Measurements from ENCODE around the gene ICA1. TPM values are rescaled to one million over a fixed set of nuclear protein-coding genes. Genes with fewer than 3 reads are reported as not detected.

Gene ICA1
- total and polyA plus RNA-seq, 4 donors: 15.5 to 41.2 (median 30.5) TPM

- Histone ChIP-seq H3K36me3 (ENCODE audit: control insufficient read depth, insufficient read depth, low read length) (peaks cover 3% of the 10 kb centered on the region), H3K27ac (ENCODE audit: low read depth, low read length) (no peak overlapping the region), H3K9me3 (ENCODE audit: control insufficient read depth, insufficient read depth, low read length) (no peaks in the 10 kb centered on the region), H3K4me3 (ENCODE audit: low read depth, low read length) (no peak overlapping the region), H3K27me3 (ENCODE audit: control insufficient read depth, insufficient read depth, low read length) (no peaks in the 10 kb centered on the region), H3K4me1 (ENCODE audit: control insufficient read depth, insufficient read depth, low read length) (no peaks in the 10 kb centered on the region)
- no peak for DNase-seq (ENCODE audit: low read depth in 4 of 6, low spot score in 6 of 6)
- WGBS (ENCODE audit: insufficient coverage): no CpG with 5 or more reads among the region's 1 CpG
Measured at GRCh38 chr7:8129318-8129659, 132.7 kb downstream of the ICA1 start.

- Histone ChIP-seq H3K9me3 (ENCODE audit: control insufficient read depth, insufficient read depth, low read length) (no peaks in the 10 kb centered on the region), H3K36me3 (ENCODE audit: control insufficient read depth, insufficient read depth, low read length) (peaks cover 3% of the 10 kb centered on the region), H3K27ac (ENCODE audit: low read depth, low read length) (no peak overlapping the region), H3K27me3 (ENCODE audit: control insufficient read depth, insufficient read depth, low read length) (no peaks in the 10 kb centered on the region), H3K4me1 (ENCODE audit: control insufficient read depth, insufficient read depth, low read length) (no peaks in the 10 kb centered on the region), H3K4me3 (ENCODE audit: low read depth, low read length) (no peak overlapping the region)
- WGBS (ENCODE audit: insufficient coverage): 90% methylated on average over 11 of the region's 12 CpGs
- no peak for DNase-seq (ENCODE audit: low read depth in 4 of 6, low spot score in 6 of 6)
Measured at GRCh38 chr7:8128449-8129317, 133.3 kb downstream of the ICA1 start.

- Histone ChIP-seq H3K9me3 (ENCODE audit: control insufficient read depth, insufficient read depth, low read length) (no peaks in the 10 kb centered on the region), H3K27me3 (ENCODE audit: control insufficient read depth, insufficient read depth, low read length) (no peaks in the 10 kb centered on the region), H3K27ac (ENCODE audit: low read depth, low read length) (no peak overlapping the region), H3K4me1 (ENCODE audit: control insufficient read depth, insufficient read depth, low read length) (no peaks in the 10 kb centered on the region), H3K36me3 (ENCODE audit: control insufficient read depth, insufficient read depth, low read length) (peaks cover 3% of the 10 kb centered on the region), H3K4me3 (ENCODE audit: low read depth, low read length) (no peak overlapping the region)
- 100% methylated on average over 1 of the region's 2 CpGs for WGBS (ENCODE audit: insufficient coverage)
- DNase-seq (ENCODE audit: low read depth in 4 of 6, low spot score in 6 of 6): no peak
Measured at GRCh38 chr7:8126601-8127167, 135.3 kb downstream of the ICA1 start.

- Histone ChIP-seq H3K4me1 (ENCODE audit: control insufficient read depth, insufficient read depth, low read length) (no peaks in the 10 kb centered on the region), H3K27ac (ENCODE audit: low read depth, low read length) (no peak overlapping the region), H3K36me3 (ENCODE audit: control insufficient read depth, insufficient read depth, low read length) (peaks cover 3% of the 10 kb centered on the region), H3K27me3 (ENCODE audit: control insufficient read depth, insufficient read depth, low read length) (no peaks in the 10 kb centered on the region), H3K4me3 (ENCODE audit: low read depth, low read length) (no peak overlapping the region), H3K9me3 (ENCODE audit: control insufficient read depth, insufficient read depth, low read length) (no peaks in the 10 kb centered on the region)
- 95% methylated on average over 5 of the region's 8 CpGs for WGBS (ENCODE audit: insufficient coverage)
- DNase-seq (ENCODE audit: low read depth in 4 of 6, low spot score in 6 of 6): no peak
Measured at GRCh38 chr7:8125680-8126444, 136.1 kb downstream of the ICA1 start.

- Histone ChIP-seq H3K36me3 (ENCODE audit: control insufficient read depth, insufficient read depth, low read length) (peaks cover 2% of the 10 kb centered on the region), H3K9me3 (ENCODE audit: control insufficient read depth, insufficient read depth, low read length) (no peaks in the 10 kb centered on the region), H3K4me3 (ENCODE audit: low read depth, low read length) (no peak overlapping the region), H3K4me1 (ENCODE audit: control insufficient read depth, insufficient read depth, low read length) (no peaks in the 10 kb centered on the region), H3K27ac (ENCODE audit: low read depth, low read length) (no peak overlapping the region), H3K27me3 (ENCODE audit: control insufficient read depth, insufficient read depth, low read length) (no peaks in the 10 kb centered on the region)
- WGBS (ENCODE audit: insufficient coverage): 50% methylated on average over 3 of the region's 3 CpGs
- peak in 2 of 6 donors; percentile 21 to 57 for DNase-seq (ENCODE audit: low read depth in 4 of 6, low spot score in 6 of 6)
Measured at GRCh38 chr7:8121243-8121642, 140.7 kb downstream of the ICA1 start.

- H3K36me3 ChIP-seq (ENCODE audit: control insufficient read depth, insufficient read depth, low read length): peaks cover 2% of the 10 kb centered on the region
- H3K4me1 ChIP-seq (ENCODE audit: control insufficient read depth, insufficient read depth, low read length): no peaks in the 10 kb centered on the region
- H3K9me3 ChIP-seq (ENCODE audit: control insufficient read depth, insufficient read depth, low read length): no peaks in the 10 kb centered on the region
- DNase-seq (ENCODE audit: low read depth in 4 of 6, low spot score in 6 of 6): peak in 1 of 6 donors; percentile 8
- no peaks in the 10 kb centered on the region for H3K27me3 ChIP-seq (ENCODE audit: control insufficient read depth, insufficient read depth, low read length)
- no peak overlapping the region for H3K27ac ChIP-seq (ENCODE audit: low read depth, low read length)
- WGBS (ENCODE audit: insufficient coverage): 88% methylated on average over 6 of the region's 12 CpGs
- H3K4me3 ChIP-seq (ENCODE audit: low read depth, low read length): no peak overlapping the region
Measured at GRCh38 chr7:8120390-8121058, 141.4 kb downstream of the ICA1 start.

GRCh38 chr7:8119262-8119661, 142.7 kb downstream of the ICA1 start:
- 89% methylated on average over 4 of the region's 8 CpGs for WGBS (ENCODE audit: insufficient coverage)
- H3K4me1 ChIP-seq (ENCODE audit: control insufficient read depth, insufficient read depth, low read length): no peaks in the 10 kb centered on the region
- no peak overlapping the region for H3K27ac ChIP-seq (ENCODE audit: low read depth, low read length)
- H3K36me3 ChIP-seq (ENCODE audit: control insufficient read depth, insufficient read depth, low read length): peaks cover 2% of the 10 kb centered on the region
- DNase-seq (ENCODE audit: low read depth in 4 of 6, low spot score in 6 of 6): no peak
- no peaks in the 10 kb centered on the region for H3K27me3 ChIP-seq (ENCODE audit: control insufficient read depth, insufficient read depth, low read length)
- no peak overlapping the region for H3K4me3 ChIP-seq (ENCODE audit: low read depth, low read length)
- no peaks in the 10 kb centered on the region for H3K9me3 ChIP-seq (ENCODE audit: control insufficient read depth, insufficient read depth, low read length)

- no peaks in the 10 kb centered on the region for H3K9me3 ChIP-seq (ENCODE audit: control insufficient read depth, insufficient read depth, low read length)
- H3K27me3 ChIP-seq (ENCODE audit: control insufficient read depth, insufficient read depth, low read length): no peaks in the 10 kb centered on the region
- no peak overlapping the region for H3K4me3 ChIP-seq (ENCODE audit: low read depth, low read length)
- H3K4me1 ChIP-seq (ENCODE audit: control insufficient read depth, insufficient read depth, low read length): no peaks in the 10 kb centered on the region
- 83% methylated on average over 2 of the region's 2 CpGs for WGBS (ENCODE audit: insufficient coverage)
- H3K36me3 ChIP-seq (ENCODE audit: control insufficient read depth, insufficient read depth, low read length): peaks cover 2% of the 10 kb centered on the region
- no peak for DNase-seq (ENCODE audit: low read depth in 4 of 6, low spot score in 6 of 6)
- H3K27ac ChIP-seq (ENCODE audit: low read depth, low read length): no peak overlapping the region
Measured at GRCh38 chr7:8117195-8117594, 144.8 kb downstream of the ICA1 start.

- Histone ChIP-seq H3K27ac (ENCODE audit: low read depth, low read length) (no peak overlapping the region), H3K27me3 (ENCODE audit: control insufficient read depth, insufficient read depth, low read length) (no peaks in the 10 kb centered on the region), H3K4me1 (ENCODE audit: control insufficient read depth, insufficient read depth, low read length) (no peaks in the 10 kb centered on the region), H3K9me3 (ENCODE audit: control insufficient read depth, insufficient read depth, low read length) (no peaks in the 10 kb centered on the region), H3K4me3 (ENCODE audit: low read depth, low read length) (no peak overlapping the region), H3K36me3 (ENCODE audit: control insufficient read depth, insufficient read depth, low read length) (peaks cover 2% of the 10 kb centered on the region)
- DNase-seq (ENCODE audit: low read depth in 4 of 6, low spot score in 6 of 6): no peak
- 89% methylated on average over 2 of the region's 3 CpGs for WGBS (ENCODE audit: insufficient coverage)
Measured at GRCh38 chr7:8115547-8116402, 146.2 kb downstream of the ICA1 start.

Data from spinal cord (tissue), 10 donors.